Measurements from ENCODE around the gene MDP1. TPM values are rescaled to one million over a fixed set of nuclear protein-coding genes. Genes with fewer than 3 reads are reported as not detected.

Gene MDP1
- polyA plus RNA-seq, 1 donor: 21.8 TPM

- DNase-seq: peak; percentile 96
- H3K4me1 ChIP-seq (ENCODE audit: control insufficient read depth, insufficient read depth, low read length): peaks cover 9% of the 10 kb centered on the region
- H3K9me3 ChIP-seq (ENCODE audit: control insufficient read depth, low read depth, low read length): peaks cover 3% of the 10 kb centered on the region
- no peaks in the 10 kb centered on the region for H3K27me3 ChIP-seq (ENCODE audit: control insufficient read depth, insufficient read depth, low read length)
- H3K27ac ChIP-seq (ENCODE audit: low read length): peak within 1 kb of the TSS; percentile 76
- WGBS (ENCODE audit: insufficient coverage, low lambda C conversion rate): no CpG with 5 or more reads among the region's 65 CpGs
- H3K36me3 ChIP-seq (ENCODE audit: control insufficient read depth, insufficient read depth, low read length): peaks cover 69% of the 10 kb centered on the region
- peak within 1 kb of the TSS; percentile 83 for H3K4me3 ChIP-seq (ENCODE audit: low read length)
These were observed 27.4 kb downstream of the MDP1 start, which contains the start of gene IPO4 for GRCh38 chr14:24188251-24189058. TSS of gene IPO4 (minus strand) at chr14:24188816. CDS start at chr14:24188787, 29 bp downstream.

- no CpG with 5 or more reads among the region's 2 CpGs for WGBS (ENCODE audit: insufficient coverage, low lambda C conversion rate)
- peak overlapping the region; percentile 76 for H3K27ac ChIP-seq (ENCODE audit: low read length)
- peak overlapping the region; percentile 83 for H3K4me3 ChIP-seq (ENCODE audit: low read length)
- peaks cover 9% of the 10 kb centered on the region for H3K4me1 ChIP-seq (ENCODE audit: control insufficient read depth, insufficient read depth, low read length)
- peaks cover 72% of the 10 kb centered on the region for H3K36me3 ChIP-seq (ENCODE audit: control insufficient read depth, insufficient read depth, low read length)
- no peak for DNase-seq
- H3K9me3 ChIP-seq (ENCODE audit: control insufficient read depth, low read depth, low read length): peaks cover 3% of the 10 kb centered on the region
- no peaks in the 10 kb centered on the region for H3K27me3 ChIP-seq (ENCODE audit: control insufficient read depth, insufficient read depth, low read length)
These were observed 28.3 kb downstream of the MDP1 start for GRCh38 chr14:24187539-24187915.

GRCh38 chr14:24186831-24187538 lies 28.9 kb downstream of the MDP1 start:
- peaks cover 72% of the 10 kb centered on the region for H3K36me3 ChIP-seq (ENCODE audit: control insufficient read depth, insufficient read depth, low read length)

GRCh38 chr14:24185741-24186140 lies 30.1 kb downstream of the MDP1 start:
- no peaks in the 10 kb centered on the region for H3K27me3 ChIP-seq (ENCODE audit: control insufficient read depth, insufficient read depth, low read length)
- no peak overlapping the region for H3K27ac ChIP-seq (ENCODE audit: low read length)
- H3K36me3 ChIP-seq (ENCODE audit: control insufficient read depth, insufficient read depth, low read length): peaks cover 78% of the 10 kb centered on the region
- H3K4me1 ChIP-seq (ENCODE audit: control insufficient read depth, insufficient read depth, low read length): peaks cover 21% of the 10 kb centered on the region
- H3K9me3 ChIP-seq (ENCODE audit: control insufficient read depth, low read depth, low read length): peaks cover 3% of the 10 kb centered on the region
- no peak for DNase-seq
- no CpG with 5 or more reads among the region's 11 CpGs for WGBS (ENCODE audit: insufficient coverage, low lambda C conversion rate)
- H3K4me3 ChIP-seq (ENCODE audit: low read length): no peak overlapping the region

More at GRCh38 chr14:24186831-24187538, 28.9 kb downstream of the MDP1 start:
- Histone ChIP-seq H3K9me3 (ENCODE audit: control insufficient read depth, low read depth, low read length) (peaks cover 3% of the 10 kb centered on the region), H3K4me1 (ENCODE audit: control insufficient read depth, insufficient read depth, low read length) (peaks cover 12% of the 10 kb centered on the region), H3K4me3 (ENCODE audit: low read length) (no peak overlapping the region), H3K27ac (ENCODE audit: low read length) (no peak overlapping the region), H3K27me3 (ENCODE audit: control insufficient read depth, insufficient read depth, low read length) (no peaks in the 10 kb centered on the region)
- WGBS (ENCODE audit: insufficient coverage, low lambda C conversion rate): no CpG with 5 or more reads among the region's 10 CpGs
- DNase-seq: no peak

- Histone ChIP-seq H3K27ac (ENCODE audit: low read length) (no peak overlapping the region), H3K9me3 (ENCODE audit: control insufficient read depth, low read depth, low read length) (peaks cover 3% of the 10 kb centered on the region), H3K4me3 (ENCODE audit: low read length) (no peak overlapping the region), H3K27me3 (ENCODE audit: control insufficient read depth, insufficient read depth, low read length) (no peaks in the 10 kb centered on the region), H3K36me3 (ENCODE audit: control insufficient read depth, insufficient read depth, low read length) (peaks cover 81% of the 10 kb centered on the region), H3K4me1 (ENCODE audit: control insufficient read depth, insufficient read depth, low read length) (peaks cover 28% of the 10 kb centered on the region)
- DNase-seq: no peak
- 100% methylated on average over 1 of the region's 7 CpGs for WGBS (ENCODE audit: insufficient coverage, low lambda C conversion rate)
These were observed 30.8 kb downstream of the MDP1 start for GRCh38 chr14:24185026-24185425.

- no CpG with 5 or more reads among the region's 19 CpGs for WGBS (ENCODE audit: insufficient coverage, low lambda C conversion rate)
- H3K4me1 ChIP-seq (ENCODE audit: control insufficient read depth, insufficient read depth, low read length): peaks cover 35% of the 10 kb centered on the region
- no peaks in the 10 kb centered on the region for H3K27me3 ChIP-seq (ENCODE audit: control insufficient read depth, insufficient read depth, low read length)
- H3K36me3 ChIP-seq (ENCODE audit: control insufficient read depth, insufficient read depth, low read length): peaks cover 81% of the 10 kb centered on the region
- peaks cover 3% of the 10 kb centered on the region for H3K9me3 ChIP-seq (ENCODE audit: control insufficient read depth, low read depth, low read length)
- H3K27ac ChIP-seq (ENCODE audit: low read length): no peak overlapping the region
- no peak for DNase-seq
- H3K4me3 ChIP-seq (ENCODE audit: low read length): no peak overlapping the region
These were observed 31.5 kb downstream of the MDP1 start for GRCh38 chr14:24184104-24184970.

GRCh38 chr14:24183014-24183481 lies 32.8 kb downstream of the MDP1 start:
- no peak for DNase-seq
- H3K4me1 ChIP-seq (ENCODE audit: control insufficient read depth, insufficient read depth, low read length): peaks cover 48% of the 10 kb centered on the region
- WGBS (ENCODE audit: insufficient coverage, low lambda C conversion rate): no CpG with 5 or more reads among the region's 15 CpGs
- H3K36me3 ChIP-seq (ENCODE audit: control insufficient read depth, insufficient read depth, low read length): peaks cover 94% of the 10 kb centered on the region
- H3K27ac ChIP-seq (ENCODE audit: low read length): no peak overlapping the region
- H3K27me3 ChIP-seq (ENCODE audit: control insufficient read depth, insufficient read depth, low read length): no peaks in the 10 kb centered on the region
- H3K9me3 ChIP-seq (ENCODE audit: control insufficient read depth, low read depth, low read length): no peaks in the 10 kb centered on the region
- H3K4me3 ChIP-seq (ENCODE audit: low read length): no peak overlapping the region

GRCh38 chr14:24182110-24182882 lies 33.6 kb downstream of the MDP1 start:
- peaks cover 100% of the 10 kb centered on the region for H3K36me3 ChIP-seq (ENCODE audit: control insufficient read depth, insufficient read depth, low read length)
- no peaks in the 10 kb centered on the region for H3K27me3 ChIP-seq (ENCODE audit: control insufficient read depth, insufficient read depth, low read length)
- H3K4me3 ChIP-seq (ENCODE audit: low read length): no peak overlapping the region
- no CpG with 5 or more reads among the region's 14 CpGs for WGBS (ENCODE audit: insufficient coverage, low lambda C conversion rate)
- no peaks in the 10 kb centered on the region for H3K9me3 ChIP-seq (ENCODE audit: control insufficient read depth, low read depth, low read length)
- H3K27ac ChIP-seq (ENCODE audit: low read length): peak overlapping the region; percentile 91
- DNase-seq: no peak
- peaks cover 48% of the 10 kb centered on the region for H3K4me1 ChIP-seq (ENCODE audit: control insufficient read depth, insufficient read depth, low read length)

- no peak for DNase-seq
- Histone ChIP-seq H3K27me3 (ENCODE audit: control insufficient read depth, insufficient read depth, low read length) (no peaks in the 10 kb centered on the region), H3K36me3 (ENCODE audit: control insufficient read depth, insufficient read depth, low read length) (peaks cover 100% of the 10 kb centered on the region), H3K4me3 (ENCODE audit: low read length) (no peak overlapping the region), H3K4me1 (ENCODE audit: control insufficient read depth, insufficient read depth, low read length) (peaks cover 52% of the 10 kb centered on the region), H3K9me3 (ENCODE audit: control insufficient read depth, low read depth, low read length) (no peaks in the 10 kb centered on the region), H3K27ac (ENCODE audit: low read length) (peak overlapping the region; percentile 91)
- WGBS (ENCODE audit: insufficient coverage, low lambda C conversion rate): no CpG with 5 or more reads among the region's 19 CpGs
These were observed 34.3 kb downstream of the MDP1 start for GRCh38 chr14:24181371-24182077.
